HepG2 (cell line): Measurements from ENCODE around the gene FETUB. TPM values are rescaled to one million over a fixed set of nuclear protein-coding genes. Genes with fewer than 3 reads are reported as not detected.

ENCODE experiments used
- CHD2 ChIP-seq: IDR thresholded peaks from 2 replicates; pipeline ENCODE4 v1.6.1; 2011; ENCODE audit warnings: low read depth, low read length, improper control_type of control experiment
- CREB1 ChIP-seq, 2 experiments: fragments of 450-650 bp in 1 of 2; IDR thresholded peaks; 2 replicates each; pipeline ENCODE4 v1.6.1; 2016 to 2017; ENCODE audit warnings: control low read depth in 1 of 2, mild to moderate bottlenecking in 1 of 2, missing compliant biosample characterization in 1 of 2, missing genetic modification characterization in 1 of 2
- FOXM1 ChIP-seq: sonication (generic); formaldehyde crosslinking; IDR thresholded peaks from 2 replicates; pipeline ENCODE4 v1.5.0; 2020; ENCODE audit warnings: missing genetic modification reagents
- GABPB1 ChIP-seq: IDR thresholded peaks from 2 replicates; pipeline ENCODE4 v1.6.1; 2016; ENCODE audit warnings: mild to moderate bottlenecking, missing genetic modification reagents, moderate library complexity, missing compliant biosample characterization
- GZF1 ChIP-seq: sonication (generic); formaldehyde crosslinking; IDR thresholded peaks from 2 replicates; pipeline ENCODE4 v1.5.1; 2020; ENCODE audit warnings: mild to moderate bottlenecking, missing genetic modification reagents
- KLF11 ChIP-seq: IDR thresholded peaks from 2 replicates; pipeline ENCODE4 v1.6.1; 2016; ENCODE audit warnings: missing compliant biosample characterization
- KMT2B ChIP-seq: IDR thresholded peaks from 2 replicates; pipeline ENCODE4 v1.6.1; 2016; ENCODE audit warnings: missing genetic modification reagents, missing compliant biosample characterization
- MTF1 ChIP-seq: sonication (generic); formaldehyde crosslinking; IDR thresholded peaks from 2 replicates; pipeline ENCODE4 v1.5.0; 2020; ENCODE audit warnings: missing genetic modification reagents
- NONO ChIP-seq, 2 experiments: fragments of 450-650 bp in 1 of 2; sonication (generic) in 1 of 2; formaldehyde crosslinking in 1 of 2; IDR thresholded peaks in 1 of 2; conservative IDR thresholded peaks in 1 of 2; 2 replicates each; pipeline versions ENCODE4 v1.6.1 to v1.8.0; 2017 to 2022; ENCODE audit warnings: mild to moderate bottlenecking in 1 of 2, missing genetic modification reagents in 1 of 2, moderate library complexity in 1 of 2
- PLRG1 ChIP-seq: fragments of 450-650 bp; conservative IDR thresholded peaks from 2 replicates; pipeline ENCODE4 v1.6.1; 2016
- SALL2 ChIP-seq: sonication (generic); formaldehyde crosslinking; IDR thresholded peaks from 2 replicates; pipeline ENCODE4 v1.8.1; 2023; ENCODE audit warnings: mild to moderate bottlenecking, missing genetic modification reagents, inconsistent platforms
- SIN3B ChIP-seq: fragments of 150-350 bp; IDR thresholded peaks from 2 replicates; pipeline ENCODE4 v1.6.1; 2014; ENCODE audit warnings: low read length
- SP5 ChIP-seq: IDR thresholded peaks from 2 replicates; pipeline ENCODE4 v1.6.1; 2016; ENCODE audit warnings: low read depth, borderline replicate concordance
- ZNF256 ChIP-seq: sonication (generic); formaldehyde crosslinking; conservative IDR thresholded peaks from 2 replicates; pipeline ENCODE4 v1.4.0; 2020; ENCODE audit warnings: missing genetic modification reagents
- ZNF292 ChIP-seq: sonication (generic); formaldehyde crosslinking; IDR thresholded peaks from 2 replicates; pipeline ENCODE4 v1.8.1; 2022; ENCODE audit warnings: mild to moderate bottlenecking, low read depth, missing genetic modification reagents, borderline replicate concordance
- ZNF550 ChIP-seq: sonication (generic); formaldehyde crosslinking; IDR thresholded peaks from 2 replicates; pipeline ENCODE4 v1.4.0; 2020; ENCODE audit warnings: mild to moderate bottlenecking, missing genetic modification reagents, borderline replicate concordance
- ZNF891 ChIP-seq: sonication (generic); formaldehyde crosslinking; IDR thresholded peaks from 2 replicates; pipeline ENCODE4 v1.5.0; 2020; ENCODE audit warnings: mild to moderate bottlenecking, missing genetic modification reagents
- ZSCAN31 ChIP-seq: sonication (generic); formaldehyde crosslinking; IDR thresholded peaks from 2 replicates; pipeline ENCODE4 v1.5.0; 2020; ENCODE audit warnings: low read depth, mild to moderate bottlenecking, missing genetic modification reagents
- polyA plus RNA-seq, 8 experiments: library from polyadenylated mRNA; depleted of rRNA in 3 of 8; stranded (reverse) in 7 of 8; unstranded in 1 of 8; fragments of >200 nt; fragmentation: Illumina TruSeq in 4 of 8; extraction: Trizol in 4 of 8; gene quantifications; 2 replicates each; pipeline versions ENCODE4 v1.2.1 to v1.2.3, GENCODE V29; 2011 to 2016; ENCODE audit warnings: low read depth in 4 of 8, missing spikeins in 1 of 8, mixed read lengths in 1 of 8; ENCODE audit not compliant: insufficient read depth in 1 of 8
- total RNA-seq, 5 experiments: library from RNA; depleted of rRNA; stranded (reverse); fragments of >200 nt; fragmentation: Illumina TruSeq; extraction: Trizol; gene quantifications; 2 replicates each; pipeline ENCODE4 v1.2.3, GENCODE V29; 2016; ENCODE audit warnings: low read depth in 1 of 5
- TF ChIP-seq, protein P1 (sequence below): sonication (generic); formaldehyde crosslinking; IDR thresholded peaks from 2 replicates; pipeline ENCODE4 v1.5.0; 2020; ENCODE audit warnings: mild to moderate bottlenecking, missing genetic modification reagents
- TF ChIP-seq, protein P2 (sequence below): sonication (generic); IDR thresholded peaks from 2 replicates; pipeline ENCODE4 v1.6.1; 2016; ENCODE audit warnings: low read depth, borderline replicate concordance
- TF ChIP-seq, protein P3 (sequence below): sonication (generic); formaldehyde crosslinking; IDR thresholded peaks from 2 replicates; pipeline ENCODE4 v1.5.1; 2020; ENCODE audit warnings: mild to moderate bottlenecking, missing genetic modification reagents, moderate library complexity
- TF ChIP-seq, protein P4 (sequence below): fragments of 450-650 bp; IDR thresholded peaks from 2 replicates; pipeline ENCODE4 v1.6.1; 2016

Gene FETUB
- total and polyA plus RNA-seq, 2 of the 13 experiments (the other 11 are each of a cell fraction or from before 2014, with no cell fraction given), result 2.1 to 4.4 TPM

GRCh38 chr3:186687120-186687651 lies 47.0 kb downstream of the FETUB start (continued):
- TF ChIP-seq MTF1 (CRISPR knock-in tag) (no peak), GABPB1 (CRISPR knock-in tag) (no peak), KLF11 (no peak), SP5 (no peak), PLRG1 (no peak), CREB1 (IDR thresholded peaks at IDR 0.05) (no peak), CREB1 (CRISPR knock-in tag; IDR thresholded peaks at IDR 0.05) (no peak), ZSCAN31 (CRISPR knock-in tag) (no peak), ZNF292 (no peak), ZNF891 (CRISPR knock-in tag) (no peak), GZF1 (no peak), KMT2B (CRISPR knock-in tag) (no peak), CHD2 (no peak), NONO (IDR thresholded peaks at IDR 0.05) (no peak), NONO (CRISPR knock-in tag; conservative IDR thresholded peaks at IDR 0.05) (no peak), FOXM1 (CRISPR knock-in tag) (no peak), ZNF550 (CRISPR knock-in tag) (no peak), ZNF256 (CRISPR knock-in tag) (no peak), SIN3B (no peak), SALL2 (CRISPR knock-in tag) (no peak)
- TF ChIP-seq, protein P1, sequence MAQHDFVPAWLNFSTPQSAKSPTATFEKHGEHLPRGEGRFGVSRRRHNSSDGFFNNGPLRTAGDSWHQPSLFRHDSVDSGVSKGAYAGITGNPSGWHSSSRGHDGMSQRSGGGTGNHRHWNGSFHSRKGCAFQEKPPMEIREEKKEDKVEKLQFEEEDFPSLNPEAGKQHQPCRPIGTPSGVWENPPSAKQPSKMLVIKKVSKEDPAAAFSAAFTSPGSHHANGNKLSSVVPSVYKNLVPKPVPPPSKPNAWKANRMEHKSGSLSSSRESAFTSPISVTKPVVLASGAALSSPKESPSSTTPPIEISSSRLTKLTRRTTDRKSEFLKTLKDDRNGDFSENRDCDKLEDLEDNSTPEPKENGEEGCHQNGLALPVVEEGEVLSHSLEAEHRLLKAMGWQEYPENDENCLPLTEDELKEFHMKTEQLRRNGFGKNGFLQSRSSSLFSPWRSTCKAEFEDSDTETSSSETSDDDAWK (CRISPR knock-in tag), result no peak
- TF ChIP-seq, protein P2, sequence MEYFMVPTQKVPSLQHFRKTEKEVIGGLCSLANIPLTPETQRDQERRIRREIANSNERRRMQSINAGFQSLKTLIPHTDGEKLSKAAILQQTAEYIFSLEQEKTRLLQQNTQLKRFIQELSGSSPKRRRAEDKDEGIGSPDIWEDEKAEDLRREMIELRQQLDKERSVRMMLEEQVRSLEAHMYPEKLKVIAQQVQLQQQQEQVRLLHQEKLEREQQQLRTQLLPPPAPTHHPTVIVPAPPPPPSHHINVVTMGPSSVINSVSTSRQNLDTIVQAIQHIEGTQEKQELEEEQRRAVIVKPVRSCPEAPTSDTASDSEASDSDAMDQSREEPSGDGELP, result 0 out of 2 replicates have a peak, but pooled peaks have one; percentile 8
- TF ChIP-seq, protein P3, sequence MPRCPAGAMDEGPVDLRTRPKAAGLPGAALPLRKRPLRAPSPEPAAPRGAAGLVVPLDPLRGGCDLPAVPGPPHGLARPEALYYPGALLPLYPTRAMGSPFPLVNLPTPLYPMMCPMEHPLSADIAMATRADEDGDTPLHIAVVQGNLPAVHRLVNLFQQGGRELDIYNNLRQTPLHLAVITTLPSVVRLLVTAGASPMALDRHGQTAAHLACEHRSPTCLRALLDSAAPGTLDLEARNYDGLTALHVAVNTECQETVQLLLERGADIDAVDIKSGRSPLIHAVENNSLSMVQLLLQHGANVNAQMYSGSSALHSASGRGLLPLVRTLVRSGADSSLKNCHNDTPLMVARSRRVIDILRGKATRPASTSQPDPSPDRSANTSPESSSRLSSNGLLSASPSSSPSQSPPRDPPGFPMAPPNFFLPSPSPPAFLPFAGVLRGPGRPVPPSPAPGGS, result no peak
- TF ChIP-seq, protein P4, sequence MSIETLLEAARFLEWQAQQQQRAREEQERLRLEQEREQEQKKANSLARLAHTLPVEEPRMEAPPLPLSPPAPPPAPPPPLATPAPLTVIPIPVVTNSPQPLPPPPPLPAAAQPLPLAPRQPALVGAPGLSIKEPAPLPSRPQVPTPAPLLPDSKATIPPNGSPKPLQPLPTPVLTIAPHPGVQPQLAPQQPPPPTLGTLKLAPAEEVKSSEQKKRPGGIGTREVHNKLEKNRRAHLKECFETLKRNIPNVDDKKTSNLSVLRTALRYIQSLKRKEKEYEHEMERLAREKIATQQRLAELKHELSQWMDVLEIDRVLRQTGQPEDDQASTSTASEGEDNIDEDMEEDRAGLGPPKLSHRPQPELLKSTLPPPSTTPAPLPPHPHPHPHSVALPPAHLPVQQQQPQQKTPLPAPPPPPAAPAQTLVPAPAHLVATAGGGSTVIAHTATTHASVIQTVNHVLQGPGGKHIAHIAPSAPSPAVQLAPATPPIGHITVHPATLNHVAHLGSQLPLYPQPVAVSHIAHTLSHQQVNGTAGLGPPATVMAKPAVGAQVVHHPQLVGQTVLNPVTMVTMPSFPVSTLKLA, result peak; percentile 54; the same call in 1 of the 2 replicates
